GM12801 (cell line): ENCODE results near the gene OXCT2.

Experiments
- CTCF ChIP-seq: IDR thresholded peaks from one replicate; pipeline ENCODE4 v1.5.1; 2011; ENCODE audit warnings: control low read depth; ENCODE audit not compliant: insufficient read length; ENCODE audit errors: extremely low read depth

The OXCT2 gene

DNA sequence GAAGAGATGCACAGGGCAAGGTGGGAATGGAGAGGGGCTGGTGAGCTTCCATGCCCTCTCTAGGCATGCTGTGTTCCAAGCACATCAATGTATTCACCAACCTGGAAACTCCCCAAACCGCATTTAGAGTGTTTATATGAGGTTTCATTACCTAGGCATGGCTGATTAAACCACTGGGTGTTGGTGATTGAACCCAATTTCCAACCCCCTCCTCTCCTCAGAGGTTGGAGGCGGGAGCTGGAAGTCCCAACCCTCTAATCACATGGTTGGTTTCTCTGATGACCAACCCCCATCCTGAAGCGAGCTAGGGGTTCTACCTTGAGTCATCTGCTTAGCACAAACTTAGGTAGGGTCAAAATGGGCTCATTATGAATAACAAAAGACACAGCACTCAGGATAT is 35.4 kb downstream of the OXCT2 start:
- no peak for TF ChIP-seq CTCF

DNA sequence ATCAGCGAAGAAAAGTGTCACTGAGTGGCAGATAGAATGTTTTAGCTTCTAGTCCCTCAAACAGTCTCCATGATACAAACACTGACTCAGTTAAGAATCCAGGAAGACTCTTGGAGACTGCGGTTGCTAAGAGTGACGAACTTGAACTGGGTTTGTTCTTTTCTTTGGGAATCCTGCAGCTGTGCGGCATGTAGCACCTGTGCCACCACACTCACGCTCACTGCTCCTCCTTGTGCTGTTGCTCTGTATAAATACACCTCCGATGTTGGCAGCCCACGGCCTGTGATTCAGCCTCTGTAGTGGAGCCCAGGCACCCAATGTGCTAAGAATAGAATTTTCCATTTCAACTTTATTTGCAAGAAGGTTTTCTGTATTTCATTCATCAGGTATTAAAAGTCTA is 38.0 kb downstream of the OXCT2 start:
- no peak for TF ChIP-seq CTCF

DNA sequence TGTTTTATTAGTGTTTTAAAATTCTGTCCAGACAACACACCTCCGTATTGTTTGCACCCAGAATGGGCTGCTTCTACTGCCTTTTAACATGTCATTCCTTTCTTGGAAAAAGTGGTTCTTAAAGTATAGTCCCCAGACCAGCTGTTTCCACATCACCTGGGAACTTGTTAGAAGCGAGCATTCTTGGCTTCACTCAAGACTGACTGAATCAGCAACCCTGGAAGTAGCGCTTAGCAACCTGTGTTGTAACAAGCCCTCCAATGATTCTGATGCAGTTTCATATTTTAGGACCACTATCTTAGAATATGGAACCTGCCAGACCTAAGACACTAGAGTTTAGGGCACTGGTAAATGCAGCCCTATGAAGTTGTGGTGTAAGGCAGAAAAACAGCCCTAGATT is 38.4 kb downstream of the OXCT2 start:
- TF ChIP-seq CTCF: no peak

DNA sequence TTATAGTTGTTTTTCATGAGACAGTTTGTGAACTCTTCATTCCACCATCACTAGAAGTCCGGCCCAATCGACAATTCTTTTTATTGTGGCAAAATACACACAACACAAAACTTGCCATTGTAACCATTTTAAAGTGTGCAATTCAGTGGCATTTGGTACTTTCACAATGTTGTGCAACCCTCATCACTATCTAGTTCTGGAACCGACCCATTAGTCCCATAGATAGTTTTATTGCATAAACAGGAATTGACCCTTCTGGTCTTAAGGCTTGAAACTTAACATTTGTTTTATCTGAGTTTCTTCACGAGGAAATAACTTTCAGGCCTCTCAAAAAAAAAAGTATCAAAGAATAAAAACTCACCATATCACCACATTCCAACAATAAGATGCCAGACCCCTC is 41.3 kb downstream of the OXCT2 start:
- TF ChIP-seq CTCF: no peak

- TF ChIP-seq CTCF: no peak
Observed at GRCh38 chr1:39729030-39729429, 42.1 kb downstream of the OXCT2 start.

DNA sequence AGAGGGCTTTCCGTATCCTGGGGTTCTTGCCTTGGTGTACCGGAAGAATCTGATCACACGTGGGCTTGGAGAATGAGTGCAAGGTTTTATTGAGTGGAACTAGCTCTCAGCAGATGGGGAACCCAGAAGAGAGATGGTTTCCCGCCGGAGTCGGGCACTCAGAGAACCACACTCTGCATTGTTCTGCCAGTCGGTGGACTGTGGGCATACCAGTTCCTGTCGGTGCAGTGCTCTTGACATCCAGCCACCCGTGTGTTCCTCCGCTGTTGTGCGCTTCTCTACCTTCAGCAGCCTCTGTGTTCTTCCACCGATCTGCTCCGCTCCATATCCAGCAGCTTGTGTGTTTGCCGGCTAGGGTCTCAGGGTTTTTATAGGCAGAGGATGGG is 43.2 kb downstream of the OXCT2 start:
- TF ChIP-seq CTCF: no peak

GRCh38 chr1:39727221-39727931 is 43.8 kb downstream of the OXCT2 start:
- no peak for TF ChIP-seq CTCF
